Lung microvascular endothelial cell (primary cell): ENCODE measurements around the gene GOLIM4. TPM values are rescaled to one million over a fixed set of nuclear protein-coding genes. Genes with fewer than 3 reads are reported as not detected.

Experiments
- DNase-seq, 2 donors: peaks; one replicate each; pipeline versions ENCODE4 v3.0.0 to v3.0.0-alpha.2; 2010; ENCODE audit warnings: low read depth in 2 of 2
- total RNA-seq: library from RNA; depleted of rRNA; stranded (reverse); fragments of >200 nt; gene quantifications from 2 replicates; pipeline ENCODE4 v1.2.1, GENCODE V29; 2014

Gene GOLIM4
- total RNA-seq, 1 donor from 2014 or later = 26.4 TPM

GRCh38 chr3:168001244-168001643 lies 94.5 kb downstream of the GOLIM4 start:
- DNase-seq = no peak

DNA sequence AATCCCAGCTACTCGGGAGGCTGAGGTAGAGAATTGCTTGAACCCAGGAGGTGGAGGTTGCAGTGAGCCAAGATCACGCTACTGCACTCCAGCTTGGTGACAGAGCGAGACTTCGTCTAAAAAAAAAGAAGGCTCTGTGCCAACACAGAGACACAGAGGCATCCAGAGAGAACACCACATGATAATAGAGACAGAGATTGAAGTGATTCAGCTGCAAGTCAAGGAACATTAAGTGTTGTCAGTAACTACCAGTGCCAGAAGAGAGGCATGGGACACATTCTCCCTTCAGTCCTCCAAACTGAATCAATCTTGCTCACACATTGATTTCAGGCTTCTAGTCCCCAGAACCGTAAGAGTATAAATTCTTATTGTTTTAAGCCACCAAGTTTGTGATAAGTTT lies 97.5 kb downstream of the GOLIM4 start:
- DNase-seq = no peak

- DNase-seq = no peak
These were observed 99.2 kb downstream of the GOLIM4 start for GRCh38 chr3:167996514-167996913.

DNA sequence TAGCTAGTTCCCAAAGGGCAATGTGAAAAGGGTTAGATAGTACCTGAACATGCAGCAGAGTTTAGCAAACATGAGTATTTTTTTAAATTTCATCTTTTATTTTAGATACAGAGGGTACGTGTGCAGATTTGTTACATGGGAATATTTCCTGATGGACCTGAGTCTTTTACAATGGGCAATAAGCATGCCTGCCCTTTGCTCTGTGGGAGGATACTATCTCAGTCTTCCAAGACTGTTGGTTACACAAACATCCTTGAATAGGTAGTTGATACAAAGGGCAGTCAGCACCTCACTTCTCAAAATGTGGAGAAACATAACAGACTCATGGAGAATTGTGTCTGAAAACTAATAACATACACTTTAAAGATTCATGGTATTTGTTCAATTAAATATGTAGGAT lies 103.3 kb downstream of the GOLIM4 start:
- no peak for DNase-seq

DNA sequence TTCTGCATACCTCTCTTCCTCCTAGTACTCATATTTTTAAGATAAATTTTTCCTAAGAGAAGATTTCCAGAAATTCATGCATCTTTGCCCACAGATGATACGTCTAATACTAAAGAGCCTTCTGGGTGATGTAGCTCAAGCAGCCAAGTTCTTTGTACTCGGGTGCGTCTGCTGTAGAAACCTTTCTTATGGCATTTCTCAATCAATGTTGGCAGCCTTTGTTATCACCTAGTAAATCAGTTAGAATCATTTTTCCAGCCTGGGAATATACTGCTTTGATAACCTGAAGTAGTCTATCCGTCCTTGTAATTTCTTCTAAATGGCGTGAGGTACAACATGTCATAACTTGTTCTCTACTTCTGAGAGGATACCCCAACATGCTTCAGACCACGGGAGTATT lies 104.5 kb downstream of the GOLIM4 start:
- DNase-seq = no peak

DNA sequence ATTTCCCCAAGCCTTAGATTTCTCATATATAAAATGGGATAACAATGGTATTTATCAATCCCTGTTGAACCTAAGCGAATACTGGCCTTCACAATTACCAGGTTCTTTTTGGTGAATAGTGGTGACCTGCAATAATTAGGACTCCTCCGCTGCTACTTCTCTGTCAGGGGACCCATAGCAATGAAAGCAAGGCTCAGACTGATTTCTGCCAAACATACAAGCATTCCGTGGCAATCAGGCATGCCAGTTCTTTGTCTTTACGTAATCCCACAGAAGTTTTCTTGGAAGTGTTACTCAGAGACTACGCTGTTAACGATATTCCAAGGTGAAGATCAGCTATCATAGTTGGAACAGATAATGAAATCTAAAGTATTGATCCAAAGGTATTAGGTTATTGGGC lies 105.7 kb downstream of the GOLIM4 start:
- no peak for DNase-seq

GRCh38 chr3:167989066-167989465 lies 106.7 kb downstream of the GOLIM4 start:
- DNase-seq = no peak

DNA sequence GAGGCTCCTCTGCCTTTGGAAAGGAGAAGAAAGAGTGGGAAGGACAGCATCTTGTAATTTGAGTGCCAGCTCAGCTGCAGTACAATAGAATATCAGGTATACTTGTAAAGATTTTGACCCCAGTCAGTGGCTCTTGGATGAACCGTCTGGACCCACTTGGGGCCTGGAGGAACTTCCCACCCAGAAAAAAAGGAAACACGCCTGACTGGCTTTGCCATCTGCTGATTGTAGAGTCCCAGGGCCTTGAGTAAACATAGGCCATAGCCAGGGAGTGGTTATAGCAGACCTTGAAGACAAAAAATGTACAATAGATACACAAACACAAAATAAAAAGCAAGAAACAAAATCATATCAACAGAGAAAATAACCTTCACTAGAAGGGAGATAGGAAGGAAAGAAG lies 112.1 kb downstream of the GOLIM4 start:
- DNase-seq = no peak

DNA sequence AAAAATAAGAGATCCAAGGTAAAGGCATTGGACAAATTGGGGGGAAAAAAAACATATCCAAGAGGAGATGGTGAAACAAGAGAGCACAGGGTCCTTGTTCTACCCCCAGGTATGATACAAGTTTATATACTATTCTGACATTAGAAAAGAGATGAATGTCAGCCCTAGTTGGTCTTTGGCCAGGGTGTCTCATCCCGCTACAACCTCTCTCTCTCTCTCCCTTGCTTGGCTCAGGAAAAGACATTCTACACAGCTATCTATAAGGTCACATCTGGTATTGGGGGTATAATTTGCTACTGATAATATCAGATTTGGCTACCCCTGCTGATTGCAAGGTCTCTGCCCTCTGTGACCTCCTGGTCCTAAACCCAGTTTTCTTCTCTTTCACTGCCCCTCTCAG lies 117.2 kb downstream of the GOLIM4 start:
- DNase-seq = no peak

DNA sequence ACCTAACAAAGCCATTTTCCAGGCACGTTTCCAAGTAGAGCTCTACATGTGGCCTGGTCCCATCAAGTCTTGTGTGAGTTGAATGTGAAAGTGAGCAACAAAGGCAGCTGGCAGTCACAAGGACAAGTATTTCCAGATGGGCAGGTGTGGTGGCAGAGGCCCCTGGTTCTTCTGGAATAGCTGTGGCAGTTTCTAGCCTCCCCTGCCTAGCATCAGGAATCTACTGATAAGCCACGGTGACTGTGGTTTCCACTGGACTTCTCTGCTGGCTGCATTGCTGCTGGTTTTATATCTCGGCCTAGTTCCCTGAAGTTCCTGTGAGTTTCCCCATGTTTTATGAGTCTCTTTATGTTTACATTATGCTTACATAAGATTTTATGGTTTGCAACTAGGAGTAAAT lies 117.7 kb downstream of the GOLIM4 start:
- DNase-seq = no peak

GRCh38 chr3:167976516-167977361 lies 119.0 kb downstream of the GOLIM4 start:
- DNase-seq = no peak

- DNase-seq = no peak
These were observed 121.8 kb downstream of the GOLIM4 start for GRCh38 chr3:167973901-167974300.

DNA sequence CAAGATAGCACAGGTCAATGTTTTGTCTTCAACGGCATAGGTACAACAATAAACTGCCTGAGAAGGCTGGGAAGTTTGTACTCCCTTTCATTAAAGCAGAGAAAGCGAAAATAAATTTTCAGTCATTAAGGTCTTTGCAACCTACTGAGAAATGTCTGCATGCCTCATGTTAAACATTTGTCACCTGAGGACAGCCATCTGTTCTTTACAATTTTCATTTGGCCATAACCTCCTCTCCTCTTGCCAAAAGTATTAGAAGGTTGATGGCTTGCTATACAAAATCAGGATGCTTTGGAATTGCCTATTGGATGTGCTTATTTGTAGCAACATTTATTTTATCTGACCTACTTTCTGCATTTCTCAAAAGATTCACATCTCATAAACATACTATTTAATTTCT lies 122.7 kb downstream of the GOLIM4 start:
- no peak for DNase-seq

DNA sequence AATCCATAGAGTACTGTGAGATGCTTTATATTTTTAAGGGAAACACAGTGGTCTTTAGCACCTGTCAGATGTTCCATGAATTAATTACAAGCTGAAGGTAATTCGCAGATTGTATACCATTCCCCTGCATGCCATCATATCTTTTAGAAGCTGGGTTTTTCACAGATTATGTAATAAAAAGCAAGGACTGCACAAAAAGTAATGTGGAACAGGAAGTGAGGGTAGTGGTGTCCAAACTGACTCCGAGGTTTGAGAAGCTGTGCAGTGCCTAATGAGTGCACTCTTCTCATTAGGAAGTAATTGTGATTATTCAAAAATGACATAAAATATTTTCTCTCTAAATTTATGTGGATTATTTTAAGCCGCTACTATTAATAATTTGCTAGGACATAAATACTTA lies 123.2 kb downstream of the GOLIM4 start:
- DNase-seq = no peak

- DNase-seq = no peak
These were observed 126.2 kb downstream of the GOLIM4 start for GRCh38 chr3:167969548-167969947.

DNA sequence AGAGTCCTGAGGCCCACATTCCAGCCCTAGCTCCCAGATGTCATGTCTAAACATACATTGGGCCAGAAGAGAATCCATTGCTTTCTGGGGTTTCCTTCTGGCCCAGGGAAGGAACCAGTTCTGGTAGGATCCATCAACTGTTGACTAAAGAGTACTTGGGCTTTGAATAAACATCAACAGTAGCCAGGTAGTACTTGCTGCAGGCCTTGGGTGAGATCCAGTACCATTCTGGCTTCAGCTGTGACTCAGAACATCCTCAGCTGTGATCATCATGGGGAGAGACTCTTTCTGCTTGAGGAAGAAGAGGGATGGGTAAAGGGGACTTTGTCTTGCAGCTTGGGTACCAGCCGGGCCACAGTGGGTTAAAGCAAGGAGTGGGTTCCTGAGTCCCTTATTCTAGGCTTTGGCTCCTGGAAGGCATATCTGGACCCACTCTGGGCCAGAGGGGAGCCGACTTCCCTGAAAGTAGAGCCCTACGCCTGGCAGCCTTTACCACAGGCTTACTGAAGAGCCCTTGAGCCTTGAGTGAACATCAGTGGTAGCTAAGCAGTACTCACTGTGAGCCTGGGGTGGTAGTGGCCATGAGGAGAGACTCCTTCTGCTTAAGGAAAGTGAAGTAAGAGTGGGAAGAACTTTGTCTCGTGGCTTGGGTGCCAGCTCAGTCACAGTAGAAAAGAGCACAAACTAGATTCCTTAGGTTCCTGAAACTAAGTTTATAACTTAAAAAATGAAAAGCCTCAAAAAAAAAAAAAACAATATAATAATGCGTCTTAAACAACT lies 128.3 kb downstream of the GOLIM4 start:
- DNase-seq = no peak
